Mesenchymal stem cell (in vitro differentiated cells and primary cell): ENCODE measurements around the gene SPATA9.
"Not testable (repeated sequence)": the region's sequence is repeated elsewhere in the genome, so short reads cannot be mapped to it uniquely, and the experiment has no call there.

ENCODE experiments used
- DNase-seq: peaks from one replicate; pipeline ENCODE4 v3.0.0-alpha.2; 2013
- H2AFZ ChIP-seq: one replicate; pipeline ENCODE4 v1.6.1; 2013; ENCODE audit warnings: low read depth, mild to moderate bottlenecking, control low read depth, inconsistent platforms, low read length, moderate library complexity
- H2AK5ac ChIP-seq: 2 replicates; pipeline ENCODE4 v1.6.1; 2013; ENCODE audit warnings: low read length, moderate library complexity, mild to moderate bottlenecking, inconsistent platforms; ENCODE audit not compliant: severe bottlenecking
- H2BK120ac ChIP-seq: one replicate; pipeline ENCODE4 v1.6.1; 2013; ENCODE audit warnings: low read depth, mild to moderate bottlenecking, inconsistent platforms, low read length, moderate library complexity
- H2BK12ac ChIP-seq, 2 experiments: one replicate each; pipeline ENCODE4 v1.6.1; 2013; ENCODE audit warnings: inconsistent platforms in 2 of 2, low read length in 2 of 2, mild to moderate bottlenecking in 2 of 2, moderate library complexity in 2 of 2, control low read depth in 1 of 2
- H2BK15ac ChIP-seq: one replicate; pipeline ENCODE4 v1.6.1; 2013; ENCODE audit warnings: mild to moderate bottlenecking, low read depth, inconsistent platforms; ENCODE audit not compliant: poor library complexity, severe bottlenecking
- H2BK5ac ChIP-seq: 2 replicates; pipeline ENCODE4 v1.6.1; 2013; ENCODE audit warnings: low read depth, mild to moderate bottlenecking, low read length, control low read depth, inconsistent platforms; ENCODE audit not compliant: poor library complexity, severe bottlenecking
- H3K14ac ChIP-seq, 2 experiments: one replicate each; pipeline ENCODE4 v1.6.1; 2013; ENCODE audit warnings: inconsistent platforms in 2 of 2, low read length in 2 of 2, control low read depth in 1 of 2, mild to moderate bottlenecking in 1 of 2, moderate library complexity in 1 of 2
- H3K18ac ChIP-seq, 2 experiments: one replicate each; pipeline ENCODE4 v1.6.1; 2013; ENCODE audit warnings: inconsistent platforms in 2 of 2, low read length in 2 of 2, control low read depth in 1 of 2, low read depth in 1 of 2, mild to moderate bottlenecking in 1 of 2
- H3K23ac ChIP-seq, 2 experiments: one replicate each; pipeline ENCODE4 v1.6.1; 2013; ENCODE audit warnings: inconsistent platforms in 2 of 2, low read length in 2 of 2, mild to moderate bottlenecking in 2 of 2, moderate library complexity in 2 of 2, control low read depth in 1 of 2
- H3K27ac ChIP-seq: 2 replicates; pipeline ENCODE4 v1.5.1; 2013; ENCODE audit warnings: mild to moderate bottlenecking, moderate library complexity, low read length, control low read depth, inconsistent platforms; ENCODE audit not compliant: poor library complexity, severe bottlenecking
- H3K27me3 ChIP-seq, 2 experiments: 2 replicates each; pipeline versions ENCODE4 v1.6.1 to v1.7.0; 2013; ENCODE audit warnings: low read length in 2 of 2, mild to moderate bottlenecking in 2 of 2, moderate library complexity in 2 of 2, control low read depth in 1 of 2, inconsistent platforms in 1 of 2; ENCODE audit not compliant: control insufficient read depth in 1 of 2, insufficient read depth in 1 of 2
- H3K36me3 ChIP-seq, 2 experiments: 2 replicates each; pipeline versions ENCODE4 v1.6.1 to v1.7.0; 2013; ENCODE audit warnings: low read length in 2 of 2, control low read depth in 1 of 2, inconsistent platforms in 1 of 2, low read depth in 1 of 2, mild to moderate bottlenecking in 1 of 2; ENCODE audit not compliant: insufficient read depth in 2 of 2, control insufficient read depth in 1 of 2
- H3K4ac ChIP-seq, 2 experiments: one replicate each; pipeline ENCODE4 v1.6.1; 2013; ENCODE audit warnings: inconsistent platforms in 2 of 2, low read length in 2 of 2, mild to moderate bottlenecking in 2 of 2, moderate library complexity in 2 of 2, control low read depth in 1 of 2, low read depth in 1 of 2
- H3K4me1 ChIP-seq: 2 replicates; pipeline ENCODE4 v1.6.1; 2013; ENCODE audit warnings: low read depth, low read length, control low read depth; ENCODE audit not compliant: control insufficient read depth, insufficient read depth
- H3K4me2 ChIP-seq: 2 replicates; pipeline ENCODE4 v1.6.1; 2013; ENCODE audit warnings: low read length, mild to moderate bottlenecking, inconsistent platforms; ENCODE audit not compliant: poor library complexity, severe bottlenecking
- H3K4me3 ChIP-seq, 2 experiments: 2 replicates each; pipeline versions ENCODE4 v1.5.1 to v1.7.0; 2013; ENCODE audit warnings: low read length in 2 of 2, mild to moderate bottlenecking in 2 of 2, control low read depth in 1 of 2, low read depth in 1 of 2; ENCODE audit not compliant: insufficient read depth in 1 of 2
- H3K79me1 ChIP-seq: replicated peaks from 2 replicates; pipeline ENCODE4 v1.6.1; 2013; ENCODE audit warnings: mild to moderate bottlenecking, control low read depth, low read length, inconsistent platforms; ENCODE audit not compliant: poor library complexity, severe bottlenecking
- H3K9ac ChIP-seq: 2 replicates; pipeline ENCODE4 v1.7.0; 2013; ENCODE audit warnings: mild to moderate bottlenecking, low read length, moderate library complexity
- H3K9me3 ChIP-seq: 2 replicates; pipeline ENCODE4 v1.7.0; 2013; ENCODE audit warnings: mild to moderate bottlenecking, low read length; ENCODE audit not compliant: control insufficient read depth
- H4K8ac ChIP-seq: one replicate; pipeline ENCODE4 v1.6.1; 2013; ENCODE audit warnings: inconsistent platforms, mild to moderate bottlenecking, low read length, moderate library complexity
- H4K91ac ChIP-seq: one replicate; pipeline ENCODE4 v1.6.1; 2013; ENCODE audit warnings: mild to moderate bottlenecking, low read length, inconsistent platforms
- WGBS: methylation state at CpG from one replicate; pipeline ENCODE4 v1.1.7; 2013; ENCODE audit warnings: mixed read lengths; 5-methylcytosine and 5-hydroxymethylcytosine counted together

Gene SPATA9

GRCh38 chr5:95707055-95707454 is 24.3 kb upstream of the SPATA9 start:
- Histone ChIP-seq H3K27me3 (no peaks in the 10 kb centered on the region), H2AFZ (no peak overlapping the region), H3K79me1 (no peaks in the 10 kb centered on the region), H3K4me3 (no peak overlapping the region), H3K23ac (no peak overlapping the region), H2BK12ac (no peak overlapping the region), H3K18ac (no peak overlapping the region), H2BK5ac (no peak overlapping the region), H3K4ac (no peak overlapping the region), H4K91ac (no peak overlapping the region), H4K8ac (no peak overlapping the region), H3K14ac (no peak overlapping the region), H2BK120ac (no peak overlapping the region), H3K4me1 (peaks cover 4% of the 10 kb centered on the region), H3K4me2 (no peak overlapping the region), H2AK5ac (no peak overlapping the region), H3K9me3 (no peaks in the 10 kb centered on the region), H3K36me3 (no peaks in the 10 kb centered on the region), H3K9ac (no peak overlapping the region), H2BK15ac (no peak overlapping the region), H3K27ac (no peak overlapping the region)
- DNase-seq: no peak
- WGBS: 75% methylated on average over 9 of the region's 9 CpGs

- H2BK15ac ChIP-seq, H3K23ac ChIP-seq, H2AK5ac ChIP-seq, H3K4me1 ChIP-seq, H3K9me3 ChIP-seq, H3K14ac ChIP-seq, H3K36me3 ChIP-seq, H3K27me3 ChIP-seq, H3K4me2 ChIP-seq, H4K91ac ChIP-seq, H3K18ac ChIP-seq, H2BK5ac ChIP-seq, H2BK120ac ChIP-seq, DNase-seq, H2AFZ ChIP-seq, H3K4me3 ChIP-seq, H3K27ac ChIP-seq, H3K4ac ChIP-seq, H3K9ac ChIP-seq, H4K8ac ChIP-seq, H3K79me1 ChIP-seq, H2BK12ac ChIP-seq: not testable (repeated sequence)
- WGBS: 50% methylated on average over 1 of the region's 5 CpGs
Observed at GRCh38 chr5:95706196-95706595, 23.4 kb upstream of the SPATA9 start.

GRCh38 chr5:95704150-95704549 is 21.4 kb upstream of the SPATA9 start:
- Histone ChIP-seq H3K4ac (no peak overlapping the region), H3K4me3 (no peak overlapping the region), H2BK120ac (no peak overlapping the region), H2AK5ac (no peak overlapping the region), H3K27me3 (no peaks in the 10 kb centered on the region), H3K27ac (no peak overlapping the region), H4K8ac (no peak overlapping the region), H3K9ac (no peak overlapping the region), H3K9me3 (no peaks in the 10 kb centered on the region), H2BK5ac (no peak overlapping the region), H3K18ac (no peak overlapping the region), H2AFZ (no peak overlapping the region), H3K79me1 (no peaks in the 10 kb centered on the region), H3K23ac (no peak overlapping the region), H2BK12ac (no peak overlapping the region), H4K91ac (no peak overlapping the region), H3K4me1 (no peaks in the 10 kb centered on the region), H3K14ac (no peak overlapping the region), H3K36me3 (no peaks in the 10 kb centered on the region), H2BK15ac (no peak overlapping the region), H3K4me2 (no peak overlapping the region)
- DNase-seq: no peak
- WGBS: no CpG with 5 or more reads among the region's 1 CpG

GRCh38 chr5:95701074-95701473 is 18.3 kb upstream of the SPATA9 start:
- Histone ChIP-seq H3K4me3 (no peak overlapping the region), H2BK120ac (no peak overlapping the region), H3K4ac (no peak overlapping the region), H3K27ac (no peak overlapping the region), H2BK5ac (no peak overlapping the region), H3K4me2 (no peak overlapping the region), H2AFZ (no peak overlapping the region), H3K79me1 (no peaks in the 10 kb centered on the region), H3K14ac (no peak overlapping the region), H2AK5ac (no peak overlapping the region), H4K8ac (no peak overlapping the region), H3K9ac (no peak overlapping the region), H3K9me3 (no peaks in the 10 kb centered on the region), H3K23ac (no peak overlapping the region), H3K4me1 (peaks cover 1% of the 10 kb centered on the region), H2BK12ac (no peak overlapping the region), H3K36me3 (no peaks in the 10 kb centered on the region), H3K18ac (no peak overlapping the region), H4K91ac (no peak overlapping the region), H3K27me3 (no peaks in the 10 kb centered on the region), H2BK15ac (no peak overlapping the region)
- DNase-seq: no peak
